SU-DHL-6 (cell line): ENCODE data around the gene CXCR5.

ENCODE experiments used
- CTCF ChIP-seq: fragments of 200-600 bp; sonication (generic); IDR thresholded peaks from one replicate; pipeline ENCODE4 v1.5.1; 2017; ENCODE audit warnings: antibody characterized with exemption, mild to moderate bottlenecking, low read length, moderate library complexity; ENCODE audit not compliant: insufficient read depth, poor library complexity, severe bottlenecking
- EZH2phosphoT487 ChIP-seq: fragments of 200-600 bp; sonication (generic), shearing (Covaris generic); conservative IDR thresholded peaks from 2 replicates; pipeline ENCODE4 v1.6.1; 2018; ENCODE audit warnings: mild to moderate bottlenecking, antibody characterized with exemption, low read length, moderate library complexity, mixed read lengths

GRCh38 chr11:118939404-118939915 is 55.8 kb downstream of the CXCR5 start:
- no peak for TF ChIP-seq CTCF
- no peak for TF ChIP-seq EZH2phosphoT487
